HL-60/S4 treated with retinoic acid at 250 ng/mL for 4 days and 3 days (cell line): ENCODE data around the gene STX2.
"Not testable (repeated sequence)": the region's sequence is repeated elsewhere in the genome, so short reads cannot be mapped to it uniquely, and the experiment has no call there.

Experiments
- in situ Hi-C: fragments of 300-500 bp; cut with MboI; formaldehyde crosslinking; loops from 2 replicates; pipeline ENCODE4 v1.7.0; 2022; ENCODE audit warnings: low sequenced_read_pairs

STX2 gene

DNA sequence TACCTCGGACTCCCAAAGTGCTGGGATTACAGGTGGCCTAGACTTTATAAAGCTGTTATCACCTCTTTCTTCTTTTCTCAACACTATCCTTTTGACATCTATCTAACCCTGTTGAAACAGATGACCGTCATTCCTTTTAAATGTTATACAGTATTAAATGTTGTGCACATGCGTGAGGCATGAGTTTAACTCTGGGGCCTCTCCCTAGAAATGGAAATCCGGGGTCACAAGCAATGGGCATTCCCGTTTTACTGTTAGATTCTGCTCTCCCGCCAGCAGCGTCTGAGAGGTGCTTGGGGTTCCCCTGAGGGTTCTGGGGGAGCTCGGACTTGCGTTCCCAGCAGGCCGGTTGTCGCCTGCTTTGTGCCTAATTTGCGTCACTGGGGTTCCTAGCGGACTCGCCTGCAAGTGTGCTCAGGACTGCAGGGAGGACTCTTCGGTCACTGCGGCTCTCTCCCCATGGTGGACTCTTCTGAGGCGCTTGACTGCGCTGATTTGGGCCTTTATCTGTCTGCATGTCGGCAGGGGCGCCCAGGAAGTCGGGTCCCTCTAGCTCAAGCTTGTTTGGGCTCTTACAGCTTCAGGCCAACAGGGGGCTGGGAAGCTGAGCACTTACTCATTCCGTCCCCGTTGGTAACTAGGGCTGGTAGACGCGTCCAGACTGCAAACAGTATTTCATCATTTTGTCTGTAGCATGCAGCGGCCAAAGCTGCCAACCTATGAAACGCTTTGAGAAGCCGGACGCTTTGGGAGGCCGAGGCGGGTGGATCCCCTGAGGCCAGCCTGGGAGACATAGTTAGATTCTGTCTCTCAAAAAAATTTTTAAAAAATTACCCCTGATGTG lies 31.6 kb upstream of the STX2 start:
- in situ Hi-C loops = no loop called here

DNA sequence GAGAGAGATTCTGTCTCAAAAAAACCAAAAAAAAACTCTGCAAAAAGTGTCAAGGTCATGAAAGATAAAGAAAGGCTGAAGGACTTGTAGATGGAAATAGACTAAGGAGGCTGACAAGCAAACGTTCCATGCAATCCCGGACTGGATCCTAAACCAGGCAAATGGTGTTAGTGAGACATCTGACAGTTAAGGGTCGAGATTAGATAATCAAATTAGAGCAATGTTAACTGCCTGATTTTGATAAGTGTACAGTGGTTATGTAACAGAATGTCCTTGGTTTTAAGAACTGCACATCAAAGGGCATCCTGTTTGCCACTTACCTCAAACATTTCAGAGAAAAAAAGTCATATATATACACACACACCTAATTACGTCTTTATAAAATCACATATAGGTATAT lies 29.4 kb upstream of the STX2 start:
- in situ Hi-C loops = no loop called here

GRCh38 chr12:130863298-130863697 lies 24.2 kb upstream of the STX2 start:
- in situ Hi-C loops = no loop called here

GRCh38 chr12:130862771-130863170 lies 23.7 kb upstream of the STX2 start:
- in situ Hi-C loops = not testable (repeated sequence)

DNA sequence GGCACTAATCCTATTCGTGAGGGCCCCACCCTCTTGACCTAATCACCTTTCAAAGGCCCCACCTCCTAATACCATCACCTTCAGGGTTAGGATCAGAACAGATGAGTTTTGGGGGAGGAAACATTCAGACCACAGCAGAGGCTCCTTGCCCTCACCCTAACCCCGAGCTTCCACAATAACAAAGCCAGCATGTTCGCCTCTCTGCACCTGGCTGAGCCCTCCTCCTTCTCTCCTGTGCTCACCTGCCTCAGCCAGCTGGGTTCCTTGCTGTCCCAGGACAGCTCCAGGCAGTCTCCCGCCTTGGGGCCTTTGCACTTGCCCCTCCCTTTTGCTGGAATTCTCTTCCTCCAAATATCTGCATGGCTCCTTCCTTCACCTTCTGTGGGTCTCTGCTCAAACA lies 23.1 kb upstream of the STX2 start:
- in situ Hi-C loops = no loop called here

DNA sequence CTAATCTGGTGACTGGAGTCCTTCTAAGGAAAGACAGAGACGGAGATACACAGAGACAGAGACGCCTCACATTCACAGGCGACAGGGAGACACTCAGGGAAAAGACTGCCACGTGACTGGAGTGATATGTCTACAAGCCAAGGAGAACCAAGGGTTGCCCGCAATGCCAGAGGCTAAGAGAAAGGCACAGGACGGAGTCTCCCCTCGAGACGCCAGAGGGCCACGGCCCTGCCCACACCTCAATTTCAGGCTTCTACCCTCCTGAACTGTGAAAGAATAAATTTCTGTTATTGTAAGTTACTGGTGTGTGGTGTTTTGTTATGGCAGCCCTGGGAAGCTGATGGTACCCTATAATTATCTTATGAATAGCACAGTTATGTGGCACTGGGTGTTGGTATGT lies 21.3 kb upstream of the STX2 start:
- in situ Hi-C loops = no loop called here

DNA sequence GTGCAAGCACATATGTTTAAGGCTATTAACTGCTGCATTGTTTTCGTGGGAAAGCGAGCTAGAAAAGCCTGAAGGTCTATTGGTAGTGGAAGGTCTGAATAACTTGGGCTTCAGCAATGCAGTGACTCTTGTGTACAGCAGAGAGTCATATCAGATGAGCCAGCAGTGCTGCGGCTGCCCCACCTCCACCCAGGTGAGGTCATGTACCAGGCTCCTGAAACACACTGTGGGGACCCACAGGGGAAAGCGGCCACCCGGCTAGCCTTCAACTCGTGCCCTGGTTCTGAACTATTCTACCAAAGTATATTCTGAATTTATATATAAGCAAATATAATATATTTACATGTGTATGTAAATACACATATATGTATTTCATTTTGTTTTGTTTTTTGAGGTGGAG lies 20.1 kb upstream of the STX2 start:
- in situ Hi-C loops = no loop called here

DNA sequence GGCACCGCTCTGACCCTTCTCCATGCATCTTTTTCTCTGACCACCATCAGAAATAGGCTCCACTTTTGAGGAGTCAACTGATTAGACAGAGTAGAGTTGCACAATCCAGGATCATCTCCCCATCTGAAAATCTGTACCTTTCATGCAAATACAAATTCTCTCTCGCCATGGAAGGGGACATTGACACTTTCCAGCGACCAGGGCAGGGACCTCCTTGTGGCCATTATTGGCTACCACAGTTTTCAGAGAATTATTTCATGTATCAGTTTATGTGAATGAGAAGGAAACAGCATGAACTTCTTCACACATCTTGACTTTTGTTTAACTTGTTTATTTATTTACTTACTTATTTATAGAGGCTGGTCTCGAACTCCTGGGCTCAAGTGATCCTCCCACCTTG lies 19.0 kb upstream of the STX2 start:
- in situ Hi-C loops = no loop called here

DNA sequence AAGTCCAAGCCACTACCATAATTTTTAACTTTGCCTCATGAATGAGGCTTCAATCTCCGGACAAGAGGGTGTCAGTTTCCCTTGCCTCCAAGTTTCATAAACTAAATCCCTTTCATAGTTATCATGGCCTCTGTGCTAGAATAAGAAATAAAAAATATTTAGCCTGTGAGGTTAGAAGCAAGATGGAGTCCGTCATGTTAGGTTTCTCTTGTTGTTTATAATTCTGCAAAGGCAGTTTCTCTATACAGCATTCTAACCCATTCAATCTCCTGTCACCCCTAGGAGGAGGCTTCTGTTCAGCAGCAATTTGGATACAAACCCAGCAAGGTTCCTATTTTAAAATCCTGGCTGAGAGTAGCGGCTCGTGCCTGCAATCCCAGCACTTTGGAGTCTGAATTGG lies 17.0 kb upstream of the STX2 start:
- in situ Hi-C loops = no loop called here

- in situ Hi-C loops = no loop called here
These were observed 11.5 kb upstream of the STX2 start for GRCh38 chr12:130850418-130851021.

DNA sequence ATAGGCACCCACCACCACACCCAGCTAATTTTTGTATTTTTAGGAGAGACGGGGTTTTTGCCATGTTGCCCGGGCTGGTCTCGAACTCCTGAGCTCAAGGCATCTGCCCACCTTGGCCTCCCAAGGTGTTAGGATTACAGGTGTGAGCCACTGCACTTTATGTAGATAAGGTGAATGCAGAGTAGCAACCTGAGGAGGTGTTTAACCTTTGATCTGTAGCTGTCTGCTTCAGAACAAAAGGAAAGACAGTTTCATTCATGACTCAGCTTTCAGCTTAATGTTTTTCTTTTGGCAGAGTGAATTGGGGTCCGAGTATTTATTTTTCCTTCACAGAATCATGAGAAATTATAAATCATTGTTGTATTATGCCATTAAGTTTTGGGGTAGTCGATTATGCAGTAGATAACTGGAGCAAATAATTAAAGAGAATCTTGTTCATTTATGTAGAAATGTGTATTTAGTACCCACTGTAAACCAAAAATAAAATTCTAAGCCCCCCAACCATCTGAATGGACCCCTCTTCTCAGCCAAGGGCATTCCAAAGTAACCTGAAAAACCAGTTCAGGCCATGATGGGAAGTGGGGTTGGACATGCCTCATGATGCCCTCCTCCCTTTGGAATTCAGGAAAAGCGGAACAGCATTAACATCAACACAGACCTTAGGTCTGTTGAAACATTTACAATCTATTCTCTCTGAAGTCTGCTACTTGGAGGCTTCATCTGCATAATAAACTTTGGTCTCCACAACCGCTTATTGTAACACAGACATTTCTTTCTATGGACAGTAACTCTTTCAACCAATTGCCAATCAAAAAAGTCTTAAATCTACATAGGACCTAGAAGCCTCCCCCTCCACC lies 10.7 kb upstream of the STX2 start:
- in situ Hi-C loops = no loop called here

- in situ Hi-C loops = not testable (repeated sequence)
These were observed 9.8 kb upstream of the STX2 start for GRCh38 chr12:130848785-130849305.

DNA sequence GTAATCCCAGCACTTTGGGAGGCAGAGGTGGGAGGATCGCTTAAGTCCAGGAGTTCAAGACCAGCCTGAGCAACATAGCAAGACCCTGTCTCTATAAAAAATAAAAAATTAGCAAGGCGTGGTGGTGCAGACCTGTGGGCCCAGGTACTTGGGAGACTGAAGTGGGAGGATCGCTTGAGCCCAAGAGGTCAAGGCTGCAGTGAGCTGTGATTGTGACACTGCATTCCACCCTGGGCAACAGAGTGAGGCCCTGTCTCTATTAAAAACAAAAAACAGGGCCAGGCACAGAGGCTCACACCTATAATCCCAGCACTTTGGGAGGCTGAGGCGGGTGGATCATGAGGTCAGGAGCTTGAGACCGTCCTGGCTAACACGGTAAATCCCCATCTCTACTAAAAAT lies 9.1 kb upstream of the STX2 start:
- in situ Hi-C loops = not testable (repeated sequence)

DNA sequence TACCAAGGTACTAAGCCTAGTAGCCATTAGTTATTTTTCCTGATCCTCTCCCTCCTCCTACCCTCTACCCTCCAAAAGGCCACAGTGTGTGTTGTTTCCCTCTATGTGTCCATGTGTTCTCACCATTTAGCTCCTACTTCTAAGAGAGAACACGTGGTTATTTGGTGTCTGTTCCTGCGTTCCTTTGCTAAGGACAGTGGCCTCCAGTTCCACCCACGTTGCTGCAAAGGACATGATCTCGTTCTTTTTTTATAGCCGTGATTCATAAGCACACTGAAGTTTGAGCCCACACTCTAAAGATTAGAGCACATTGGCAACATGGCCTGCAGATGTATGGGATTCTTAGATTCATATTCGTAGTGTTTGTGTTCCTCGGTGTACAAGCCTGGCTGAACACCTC lies 8.1 kb upstream of the STX2 start:
- in situ Hi-C loops = no loop called here

DNA sequence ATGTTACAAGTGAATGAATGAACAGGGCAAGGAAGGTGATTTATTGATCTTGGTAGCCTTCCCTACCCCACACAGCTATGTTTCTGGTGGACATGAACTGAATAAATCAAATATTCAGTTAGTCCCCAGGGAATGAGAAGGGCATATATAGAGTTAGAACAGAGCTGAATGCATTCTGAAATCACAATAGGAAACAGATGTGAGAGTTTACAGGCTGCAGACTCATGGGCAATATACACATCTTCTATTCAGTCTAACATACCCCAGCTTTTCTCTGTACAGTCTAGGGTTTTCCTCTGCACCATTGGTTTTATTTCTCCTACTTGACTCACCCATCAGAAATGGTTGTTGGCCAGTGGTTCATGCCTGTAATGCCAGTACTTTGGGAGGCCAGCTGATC lies 7.3 kb upstream of the STX2 start:
- in situ Hi-C loops = no loop called here

- in situ Hi-C loops = no loop called here
These were observed 837 bp upstream of the STX2 start for GRCh38 chr12:130839770-130840404.

DNA sequence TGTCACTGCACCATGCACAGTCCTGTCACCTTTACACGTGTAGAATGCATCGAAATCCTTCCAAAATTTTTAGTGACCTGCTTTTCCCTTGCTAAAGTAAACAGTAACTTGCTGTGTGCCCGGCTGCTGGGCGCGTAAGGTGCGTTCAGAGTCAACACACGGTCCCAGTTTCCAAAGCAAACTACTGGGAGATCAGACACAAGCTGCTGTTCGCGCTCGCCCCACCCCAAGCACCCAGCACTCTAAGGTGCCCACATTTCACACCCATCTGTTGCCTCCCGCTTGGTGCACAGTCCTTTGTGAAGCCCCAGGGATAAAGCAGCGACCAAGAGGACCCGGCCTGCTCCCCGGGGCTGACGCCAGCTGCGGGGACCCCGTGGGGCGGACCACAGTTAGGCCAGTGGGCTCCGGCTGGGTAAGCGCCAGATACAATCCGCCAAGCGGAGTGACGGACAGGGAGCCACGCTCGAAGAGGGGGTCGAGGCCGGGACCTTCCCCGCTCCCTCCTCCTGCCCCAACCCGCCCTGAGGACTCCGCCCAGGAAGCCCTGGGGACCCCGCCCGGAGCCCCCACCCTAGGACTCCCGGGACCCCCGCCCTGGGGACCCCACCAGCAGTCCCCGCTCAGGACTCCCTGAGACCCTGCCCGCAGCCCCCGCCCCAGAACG lies 633 bp downstream of the STX2 start:
- in situ Hi-C loops = no loop called here

DNA sequence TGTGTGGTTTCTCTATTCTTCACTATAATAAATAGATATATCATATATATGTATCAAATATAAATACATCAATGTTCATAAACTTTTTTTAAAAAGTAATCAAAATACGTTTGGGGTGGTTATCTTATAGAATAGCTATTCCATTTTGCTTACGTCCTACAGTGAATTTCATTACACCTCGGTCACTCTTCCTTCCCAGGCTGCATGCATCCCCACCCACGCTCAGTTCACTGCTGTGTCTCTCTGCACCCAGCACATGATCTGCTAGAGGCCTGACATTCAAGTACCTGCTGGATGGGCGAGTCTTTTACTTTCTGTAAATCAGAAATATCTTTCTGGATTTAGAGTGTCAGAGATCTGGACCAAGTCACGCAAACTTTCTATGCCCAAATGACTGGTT lies 3.6 kb downstream of the STX2 start:
- in situ Hi-C loops = no loop called here

- in situ Hi-C loops = no loop called here
These were observed 4.0 kb downstream of the STX2 start for GRCh38 chr12:130835011-130835410.

- in situ Hi-C loops = no loop called here
These were observed 6.4 kb downstream of the STX2 start for GRCh38 chr12:130832561-130833209.
